OCI-LY1 (cell line): ENCODE measurements around the gene HOTAIR.

Source experiments
- EZH2 ChIP-seq: fragments of 200-600 bp; sonication (generic), shearing (Covaris generic); IDR thresholded peaks from 2 replicates; pipeline ENCODE4 v1.8.0; 2017; ENCODE audit warnings: borderline replicate concordance, mixed run types, mild to moderate bottlenecking, antibody characterized with exemption, low read length, moderate library complexity, mixed read lengths
- TF ChIP-seq, protein P1 (sequence below): fragments of 200-600 bp; sonication (generic), shearing (Covaris generic); IDR thresholded peaks from 2 replicates; pipeline ENCODE4 v1.5.1; 2017; ENCODE audit warnings: mild to moderate bottlenecking, antibody characterized with exemption, low read length, moderate library complexity, mixed read lengths

GRCh38 chr12:53916788-53917655 is 57.7 kb downstream of the HOTAIR start:
- TF ChIP-seq, protein P1, sequence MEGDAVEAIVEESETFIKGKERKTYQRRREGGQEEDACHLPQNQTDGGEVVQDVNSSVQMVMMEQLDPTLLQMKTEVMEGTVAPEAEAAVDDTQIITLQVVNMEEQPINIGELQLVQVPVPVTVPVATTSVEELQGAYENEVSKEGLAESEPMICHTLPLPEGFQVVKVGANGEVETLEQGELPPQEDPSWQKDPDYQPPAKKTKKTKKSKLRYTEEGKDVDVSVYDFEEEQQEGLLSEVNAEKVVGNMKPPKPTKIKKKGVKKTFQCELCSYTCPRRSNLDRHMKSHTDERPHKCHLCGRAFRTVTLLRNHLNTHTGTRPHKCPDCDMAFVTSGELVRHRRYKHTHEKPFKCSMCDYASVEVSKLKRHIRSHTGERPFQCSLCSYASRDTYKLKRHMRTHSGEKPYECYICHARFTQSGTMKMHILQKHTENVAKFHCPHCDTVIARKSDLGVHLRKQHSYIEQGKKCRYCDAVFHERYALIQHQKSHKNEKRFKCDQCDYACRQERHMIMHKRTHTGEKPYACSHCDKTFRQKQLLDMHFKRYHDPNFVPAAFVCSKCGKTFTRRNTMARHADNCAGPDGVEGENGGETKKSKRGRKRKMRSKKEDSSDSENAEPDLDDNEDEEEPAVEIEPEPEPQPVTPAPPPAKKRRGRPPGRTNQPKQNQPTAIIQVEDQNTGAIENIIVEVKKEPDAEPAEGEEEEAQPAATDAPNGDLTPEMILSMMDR, result no peak
- no peak for TF ChIP-seq EZH2
